OCI-LY7 (cell line): ENCODE results near the gene XRRA1. TPM values are rescaled to one million over a fixed set of nuclear protein-coding genes. Genes with fewer than 3 reads are reported as not detected.

Experiments used
- BruUV-seq: library from RNA; stranded (reverse); fragments of 400-500 nt; replicated peaks from 2 replicates; lab custom pipeline; 2021; lab: Mats Ljungman, UMichigan
- CTCF ChIA-PET: fragments of 300-600 bp; sonication (Branson Sonifier 250); formaldehyde crosslinking; loops from one replicate; lab custom pipeline; 2022; ENCODE audit warnings: antibody characterized with exemption; ENCODE audit not compliant: unreplicated experiment; lab: Charles Lee
- POLR2A ChIA-PET: fragments of 300-600 bp; sonication (Branson Sonifier 250); formaldehyde crosslinking; loops from one replicate; lab custom pipeline; 2022; ENCODE audit warnings: antibody characterized with exemption; lab: Charles Lee
- DNase-seq: peaks from one replicate; pipeline ENCODE4 v3.0.0-alpha.2; 2015; ENCODE audit warnings: low spot score
- H2AFZ ChIP-seq: fragments of 200-600 bp; sonication (generic), shearing (Covaris generic); 2 replicates; pipeline ENCODE4 v1.6.1; 2014; ENCODE audit warnings: mild to moderate bottlenecking, antibody characterized with exemption, low read length, moderate library complexity
- H3K27ac ChIP-seq: fragments of 200-600 bp; sonication (generic); 2 replicates; pipeline ENCODE4 v1.5.1; 2014; ENCODE audit warnings: mixed run types, low read depth, mild to moderate bottlenecking, moderate library complexity, low read length, inconsistent platforms; ENCODE audit not compliant: poor library complexity, severe bottlenecking
- H3K36me3 ChIP-seq: fragments of 200-600 bp; sonication (generic); 2 replicates; pipeline ENCODE4 v1.6.1; 2014; ENCODE audit warnings: mild to moderate bottlenecking, antibody characterized with exemption, low read length, moderate library complexity, mixed read lengths; ENCODE audit not compliant: insufficient read depth
- H3K4me1 ChIP-seq: fragments of 200-600 bp; sonication (generic); 2 replicates; pipeline ENCODE4 v1.5.1; 2014; ENCODE audit warnings: mild to moderate bottlenecking, low read length; ENCODE audit not compliant: insufficient read depth, poor library complexity, severe bottlenecking
- H3K4me2 ChIP-seq: fragments of 200-600 bp; sonication (generic); 2 replicates; pipeline ENCODE4 v1.6.1; 2014; ENCODE audit warnings: mild to moderate bottlenecking, low read length
- H3K4me3 ChIP-seq: fragments of 200-600 bp; sonication (generic); 2 replicates; pipeline ENCODE4 v1.5.1; 2014; ENCODE audit warnings: mild to moderate bottlenecking, low read depth, low read length; ENCODE audit not compliant: poor library complexity, severe bottlenecking
- H3K79me2 ChIP-seq: fragments of 200-600 bp; sonication (generic); 2 replicates; pipeline ENCODE4 v1.6.1; 2016; ENCODE audit warnings: low read depth, mild to moderate bottlenecking, low read length, moderate library complexity, mixed read lengths; ENCODE audit not compliant: insufficient read depth
- H3K9me2 ChIP-seq: fragments of 200-600 bp; sonication (generic); 2 replicates; pipeline ENCODE4 v1.6.1; 2016; ENCODE audit warnings: mild to moderate bottlenecking, low read length, mixed read lengths; ENCODE audit not compliant: insufficient read depth
- H3K9me3 ChIP-seq: fragments of 200-600 bp; sonication (generic); 2 replicates; pipeline ENCODE4 v1.6.1; 2014; ENCODE audit warnings: mild to moderate bottlenecking, mixed run types, low read length, mixed read lengths
- H4K20me1 ChIP-seq: fragments of 200-600 bp; sonication (generic); 2 replicates; pipeline ENCODE4 v1.6.1; 2014; ENCODE audit warnings: mild to moderate bottlenecking, antibody characterized with exemption, low read length, moderate library complexity, mixed read lengths; ENCODE audit not compliant: insufficient read depth
- CTCF ChIP-seq: fragments of 200-600 bp; sonication (generic); conservative IDR thresholded peaks from 2 replicates; pipeline ENCODE4 v1.5.1; 2014; ENCODE audit warnings: mild to moderate bottlenecking, antibody characterized with exemption, low read length, moderate library complexity, mixed read lengths
- EZH2phosphoT487 ChIP-seq: fragments of 200-600 bp; sonication (generic); IDR thresholded peaks from 2 replicates; pipeline ENCODE4 v1.6.1; 2018; ENCODE audit warnings: low read depth, borderline replicate concordance, mild to moderate bottlenecking, mixed run types, antibody characterized with exemption, low read length, moderate library complexity, mixed read lengths
- intact Hi-C: fragments of 100-400 bp; cut with micrococcal nuclease; formaldehyde crosslinking; loops from one replicate; pipeline ENCODE4 v1.10.0; 2022; ENCODE audit not compliant: unreplicated experiment
- total RNA-seq, 2 experiments: library from RNA; depleted of rRNA in 1 of 2; stranded (reverse); fragments of >200 nt in 1 of 2; shearing (Covaris generic) in 1 of 2; gene quantifications; 2 replicates each; pipeline ENCODE4 v1.2.3, GENCODE V29; 2014 to 2022

Gene XRRA1
- total RNA-seq, 2 experiments from 2014 or later: 20.3 to 29.1 TPM

GRCh38 chr11:74929431-74930363 is 19.2 kb downstream of the XRRA1 start:
- Histone ChIP-seq H3K36me3 (peaks cover 70% of the 10 kb centered on the region), H3K79me2 (no peaks in the 10 kb centered on the region), H3K9me2 (no peaks in the 10 kb centered on the region), H3K4me2 (no peak overlapping the region), H3K27ac (no peak overlapping the region), H2AFZ (no peak overlapping the region), H3K9me3 (no peaks in the 10 kb centered on the region), H4K20me1 (no peaks in the 10 kb centered on the region), H3K4me1 (no peaks in the 10 kb centered on the region), H3K4me3 (no peak overlapping the region)
- ChIA-PET POLR2A (interaction anchor here (0.6 to 1.6 kb wide), 4 partner anchors 9 to 211 kb away, joined by 3 to 5 read pairs (median 4); no protein-coding TSS in a partner anchor), CTCF (interaction anchor here (1.0 to 1.3 kb wide), 4 partner anchors 17 to 275 kb away, joined by 3 to 9 read pairs (median 4); no protein-coding TSS in a partner anchor)
- peak; percentile 91 for DNase-seq
- intact Hi-C loops: loop anchor here (1.0 to 2.0 kb wide), 4 partner anchors 103 to 319 kb away; no protein-coding TSS in a partner anchor
- BruUV-seq: no TSS peak
- TF ChIP-seq EZH2phosphoT487 (no peak), CTCF (peak; percentile 99)

GRCh38 chr11:74927496-74927895 is 21.4 kb downstream of the XRRA1 start:
- Histone ChIP-seq H3K4me2 (no peak overlapping the region), H3K27ac (no peak overlapping the region), H3K79me2 (no peaks in the 10 kb centered on the region), H3K4me3 (no peak overlapping the region), H2AFZ (no peak overlapping the region), H3K9me3 (no peaks in the 10 kb centered on the region), H3K36me3 (peaks cover 56% of the 10 kb centered on the region), H3K4me1 (no peaks in the 10 kb centered on the region), H4K20me1 (no peaks in the 10 kb centered on the region), H3K9me2 (no peaks in the 10 kb centered on the region)
- ChIA-PET CTCF (no interaction called here), POLR2A (interaction anchor here (1.1 kb wide), 1 partner anchor 8 kb away, joined by 3 read pairs; no protein-coding TSS in a partner anchor)
- BruUV-seq: no TSS peak
- intact Hi-C loops: no loop called here
- no peak for DNase-seq
- TF ChIP-seq EZH2phosphoT487: no peak
- no peak for TF ChIP-seq CTCF
